GM18499 (cell line): Measurements from ENCODE around the gene B4GALNT4.
"Not testable (repeated sequence)": the region's sequence is repeated elsewhere in the genome, so short reads cannot be mapped to it uniquely, and the experiment has no call there.

Experiments used
- ATAC-seq: cut with Tn5 transposase; IDR thresholded peaks from one replicate; pipeline ENCODE4 v1.9.1; 2021; ENCODE audit warnings: moderate number of reproducible peaks; ENCODE audit not compliant: insufficient read depth, unreplicated experiment

The B4GALNT4 gene

GRCh38 chr11:335779-336658 is 33.3 kb upstream of the B4GALNT4 start:
- no peak for ATAC-seq

GRCh38 chr11:336659-337198 is 32.6 kb upstream of the B4GALNT4 start:
- ATAC-seq, result no peak

- no peak for ATAC-seq
Observed at GRCh38 chr11:337711-338110, 31.6 kb upstream of the B4GALNT4 start.

GRCh38 chr11:339963-340362 is 29.3 kb upstream of the B4GALNT4 start:
- ATAC-seq, result no peak

- no peak for ATAC-seq
Observed at GRCh38 chr11:340539-341512, 28.5 kb upstream of the B4GALNT4 start.

GRCh38 chr11:342328-342727 is 27.0 kb upstream of the B4GALNT4 start:
- no peak for ATAC-seq

- no peak for ATAC-seq
Observed at GRCh38 chr11:344836-345578, 24.3 kb upstream of the B4GALNT4 start.

GRCh38 chr11:346529-346928 is 22.8 kb upstream of the B4GALNT4 start:
- no peak for ATAC-seq

- not testable (repeated sequence) for ATAC-seq
Observed at GRCh38 chr11:349270-349954, 19.9 kb upstream of the B4GALNT4 start.

- ATAC-seq, result not testable (repeated sequence)
Observed at GRCh38 chr11:350033-350722, 19.1 kb upstream of the B4GALNT4 start.

- ATAC-seq, result no peak
Observed at GRCh38 chr11:350723-351255, 18.5 kb upstream of the B4GALNT4 start.

- no peak for ATAC-seq
Observed at GRCh38 chr11:351411-351810, 17.9 kb upstream of the B4GALNT4 start.

- no peak for ATAC-seq
Observed at GRCh38 chr11:352456-353031, 16.8 kb upstream of the B4GALNT4 start.

GRCh38 chr11:353179-353873 is 16.0 kb upstream of the B4GALNT4 start:
- ATAC-seq, result no peak

GRCh38 chr11:355581-356458 is 13.5 kb upstream of the B4GALNT4 start:
- ATAC-seq, result no peak

- no peak for ATAC-seq
Observed at GRCh38 chr11:356610-357009, 12.7 kb upstream of the B4GALNT4 start.

- no peak for ATAC-seq
Observed at GRCh38 chr11:357582-357981, 11.7 kb upstream of the B4GALNT4 start.
